Keratinocyte (primary cell): ENCODE results near the gene CARM1. TPM values are rescaled to one million over a fixed set of nuclear protein-coding genes. Genes with fewer than 3 reads are reported as not detected.
"Not testable (repeated sequence)": the region's sequence is repeated elsewhere in the genome, so short reads cannot be mapped to it uniquely, and the experiment has no call there.

Experiments
- DNase-seq: peaks from one replicate; pipeline ENCODE4 v3.0.0-alpha.2; 2011; ENCODE audit warnings: low read depth, missing footprints, low spot score
- FAIRE-seq: peaks from 2 replicates; lab custom pipeline; 2011; peaks lifted over from hg19 to GRCh38; lab: Jason Lieb, UNC
- H2AFZ ChIP-seq: 2 replicates; pipeline ENCODE4 v1.6.0; 2012; ENCODE audit warnings: low read length, control low read depth, inconsistent platforms; ENCODE audit not compliant: control insufficient read depth
- H3K27ac ChIP-seq: 2 replicates; pipeline ENCODE4 v1.5.1; 2011; ENCODE audit warnings: low read length; ENCODE audit not compliant: control insufficient read depth, insufficient read depth
- H3K27me3 ChIP-seq: 3 replicates; pipeline ENCODE4 v1.6.0; 2011; ENCODE audit warnings: low read length; ENCODE audit not compliant: control insufficient read depth, insufficient read depth; ENCODE audit errors: extremely low read depth
- H3K36me3 ChIP-seq, 2 experiments: 2 replicates in 1 of 2; 3 replicates in 1 of 2; pipeline ENCODE4 v1.5.1; 2011; ENCODE audit warnings: low read length in 2 of 2, mild to moderate bottlenecking in 1 of 2; ENCODE audit not compliant: control insufficient read depth in 2 of 2, insufficient read depth in 2 of 2; ENCODE audit errors: extremely low read depth in 1 of 2
- H3K4me1 ChIP-seq: 3 replicates; pipeline ENCODE4 v1.5.1; 2011; ENCODE audit warnings: low read length; ENCODE audit not compliant: control insufficient read depth, insufficient read depth; ENCODE audit errors: extremely low read depth
- H3K4me2 ChIP-seq: 3 replicates; pipeline ENCODE4 v1.6.0; 2011; ENCODE audit warnings: low read depth, low read length; ENCODE audit not compliant: control insufficient read depth, insufficient read depth; ENCODE audit errors: extremely low read depth
- H3K4me3 ChIP-seq, 3 experiments: fragments of 200-600 bp in 1 of 3; sonication (generic) in 1 of 3; 2 replicates in 2 of 3; 3 replicates in 1 of 3; pipeline ENCODE4 v1.5.1; 2011 to 2016; ENCODE audit warnings: low read length in 3 of 3, mild to moderate bottlenecking in 3 of 3, control low read depth in 2 of 3, inconsistent platforms in 1 of 3, low read depth in 1 of 3, mixed read lengths in 1 of 3, mixed run types in 1 of 3, moderate library complexity in 1 of 3; ENCODE audit not compliant: control insufficient read depth in 2 of 3, insufficient read depth in 2 of 3; ENCODE audit errors: extremely low read depth in 1 of 3
- H3K79me2 ChIP-seq: 2 replicates; pipeline ENCODE4 v1.6.0; 2012; ENCODE audit warnings: low read length; ENCODE audit not compliant: control insufficient read depth, insufficient read depth
- H3K9ac ChIP-seq: 3 replicates; pipeline ENCODE4 v1.6.0; 2011; ENCODE audit warnings: low read length; ENCODE audit not compliant: control insufficient read depth, insufficient read depth; ENCODE audit errors: extremely low read depth
- H3K9me1 ChIP-seq: 3 replicates; pipeline ENCODE4 v1.6.0; 2011; ENCODE audit warnings: low read length; ENCODE audit not compliant: control insufficient read depth, insufficient read depth; ENCODE audit errors: extremely low read depth
- H3K9me3 ChIP-seq: 2 replicates; pipeline ENCODE4 v1.5.1; 2012; ENCODE audit warnings: low read depth, low read length; ENCODE audit not compliant: control insufficient read depth
- H4K20me1 ChIP-seq: 3 replicates; pipeline ENCODE4 v1.6.0; 2011; ENCODE audit warnings: low read length; ENCODE audit not compliant: control insufficient read depth, insufficient read depth; ENCODE audit errors: extremely low read depth
- EZH2 ChIP-seq: IDR thresholded peaks from one replicate; pipeline ENCODE4 v1.6.1; 2012; ENCODE audit warnings: inconsistent platforms, mild to moderate bottlenecking, low read length, moderate library complexity
- dilution Hi-C: fragments of 300-500 bp; cut with MboI; formaldehyde crosslinking; loops from one replicate; pipeline ENCODE4 v1.7.0; 2020; ENCODE audit warnings: low sequenced_read_pairs; ENCODE audit not compliant: extremely low pct_ligation_motif_present
- polyA plus RNA-seq, 5 experiments: library from polyadenylated mRNA; depleted of rRNA in 3 of 5; stranded (reverse) in 3 of 5; stranded (forward) in 1 of 5; unstranded in 1 of 5; fragments of >200 nt; gene quantifications; 1 replicate in 1 of 5; 2 replicates in 3 of 5; 3 replicates in 1 of 5; pipeline versions ENCODE4 v1.2.1 to v1.2.3, GENCODE V29; 2011 to 2012; ENCODE audit warnings: missing spikeins in 2 of 5, low read depth in 1 of 5, low replicate concordance in 1 of 5
- TF ChIP-seq, protein P1 (sequence below), 3 experiments: IDR thresholded peaks in 1 of 3; conservative IDR thresholded peaks in 1 of 3; optimal IDR thresholded peaks in 1 of 3; 2 replicates in 2 of 3; 3 replicates in 1 of 3; pipeline versions ENCODE3 to v1.5.1; 2011; ENCODE audit warnings: low read length in 3 of 3, mild to moderate bottlenecking in 3 of 3, moderate library complexity in 2 of 3, control low read depth in 1 of 3, inconsistent platforms in 1 of 3; ENCODE audit not compliant: insufficient read depth in 2 of 3; ENCODE audit errors: extremely low read depth in 1 of 3

Gene CARM1
- polyA plus RNA-seq, 1 donor (not counting 4 experiments of a cell fraction or from before 2014, with no cell fraction given): 22.8 TPM

DNA sequence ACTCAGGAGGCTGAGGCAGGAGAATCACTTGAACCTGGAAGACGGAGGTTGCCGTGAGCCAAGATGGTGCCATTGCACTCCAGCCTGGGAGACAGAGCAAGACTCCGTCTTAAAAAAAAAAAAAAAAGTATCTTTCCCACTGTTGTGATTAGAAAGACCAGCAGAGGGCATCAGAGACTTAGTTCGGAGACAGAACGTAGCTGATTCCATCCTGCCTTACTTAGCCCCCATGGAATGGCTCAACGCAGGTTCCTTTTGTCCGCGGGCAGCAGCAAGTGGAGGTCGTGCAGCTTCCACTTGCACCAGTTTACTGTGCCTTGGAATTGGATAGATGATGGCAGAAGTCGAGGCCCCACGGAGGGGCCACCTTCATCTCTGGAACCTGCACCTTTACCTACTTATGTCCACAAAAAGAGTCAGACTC is 65.3 kb downstream of the CARM1 start:
- DNase-seq: no peak
- no peak overlapping the region for H3K4me3 ChIP-seq
- H3K4me1 ChIP-seq: peaks cover 9% of the 10 kb centered on the region
- H3K4me2 ChIP-seq: peak overlapping the region; percentile 35
- no peak overlapping the region for H2AFZ ChIP-seq
- peaks cover 5% of the 10 kb centered on the region for H3K79me2 ChIP-seq
- H3K27me3 ChIP-seq: no peaks in the 10 kb centered on the region
- TF ChIP-seq, protein P1, sequence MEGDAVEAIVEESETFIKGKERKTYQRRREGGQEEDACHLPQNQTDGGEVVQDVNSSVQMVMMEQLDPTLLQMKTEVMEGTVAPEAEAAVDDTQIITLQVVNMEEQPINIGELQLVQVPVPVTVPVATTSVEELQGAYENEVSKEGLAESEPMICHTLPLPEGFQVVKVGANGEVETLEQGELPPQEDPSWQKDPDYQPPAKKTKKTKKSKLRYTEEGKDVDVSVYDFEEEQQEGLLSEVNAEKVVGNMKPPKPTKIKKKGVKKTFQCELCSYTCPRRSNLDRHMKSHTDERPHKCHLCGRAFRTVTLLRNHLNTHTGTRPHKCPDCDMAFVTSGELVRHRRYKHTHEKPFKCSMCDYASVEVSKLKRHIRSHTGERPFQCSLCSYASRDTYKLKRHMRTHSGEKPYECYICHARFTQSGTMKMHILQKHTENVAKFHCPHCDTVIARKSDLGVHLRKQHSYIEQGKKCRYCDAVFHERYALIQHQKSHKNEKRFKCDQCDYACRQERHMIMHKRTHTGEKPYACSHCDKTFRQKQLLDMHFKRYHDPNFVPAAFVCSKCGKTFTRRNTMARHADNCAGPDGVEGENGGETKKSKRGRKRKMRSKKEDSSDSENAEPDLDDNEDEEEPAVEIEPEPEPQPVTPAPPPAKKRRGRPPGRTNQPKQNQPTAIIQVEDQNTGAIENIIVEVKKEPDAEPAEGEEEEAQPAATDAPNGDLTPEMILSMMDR (optimal IDR thresholded peaks at IDR 0.05 in 1 of 3, IDR thresholded peaks at IDR 0.05 in 1 of 3, conservative IDR thresholded peaks at IDR 0.05 in 1 of 3; ENCODE audit: extremely low read depth in 1 of 3, insufficient read depth in 2 of 3, low read length in 3 of 3): peak; percentile 50 to 69 (median 60)
- no peak for TF ChIP-seq EZH2
- H3K9ac ChIP-seq: no peak overlapping the region
- H3K9me3 ChIP-seq: no peaks in the 10 kb centered on the region
- no peaks in the 10 kb centered on the region for H3K36me3 ChIP-seq
- FAIRE-seq: peak; percentile 13
- no peak overlapping the region for H3K27ac ChIP-seq
- H3K9me1 ChIP-seq: no peaks in the 10 kb centered on the region
- H4K20me1 ChIP-seq: no peaks in the 10 kb centered on the region
- dilution Hi-C loops: no loop called here

DNA sequence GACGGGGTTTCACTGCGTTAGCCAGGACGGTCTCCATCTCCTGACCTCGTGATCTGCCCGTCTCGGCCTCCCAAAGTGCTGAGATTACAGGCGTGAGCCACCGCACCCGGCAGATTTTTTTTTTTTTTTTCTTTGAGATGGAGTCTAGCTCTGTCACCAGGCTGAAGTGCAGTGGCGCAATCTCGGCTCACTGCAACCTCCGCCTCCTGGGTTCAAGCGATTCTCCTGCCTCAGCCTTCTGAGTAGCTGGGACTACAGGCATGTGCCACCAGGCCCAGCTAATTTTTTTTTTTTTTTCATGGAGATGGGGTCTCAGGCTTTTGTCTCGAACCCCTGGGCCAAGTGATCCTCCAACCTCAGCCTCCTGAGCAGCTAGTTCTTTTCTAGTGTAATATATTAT is 70.3 kb downstream of the CARM1 start:
- dilution Hi-C loops, FAIRE-seq, H3K79me2 ChIP-seq, H4K20me1 ChIP-seq, H3K9me3 ChIP-seq, H3K4me2 ChIP-seq, H2AFZ ChIP-seq, H3K36me3 ChIP-seq, H3K4me3 ChIP-seq, H3K9me1 ChIP-seq, H3K27me3 ChIP-seq, H3K9ac ChIP-seq, H3K27ac ChIP-seq, DNase-seq: not testable (repeated sequence)
- peaks cover 12% of the 10 kb centered on the region for H3K4me1 ChIP-seq

DNA sequence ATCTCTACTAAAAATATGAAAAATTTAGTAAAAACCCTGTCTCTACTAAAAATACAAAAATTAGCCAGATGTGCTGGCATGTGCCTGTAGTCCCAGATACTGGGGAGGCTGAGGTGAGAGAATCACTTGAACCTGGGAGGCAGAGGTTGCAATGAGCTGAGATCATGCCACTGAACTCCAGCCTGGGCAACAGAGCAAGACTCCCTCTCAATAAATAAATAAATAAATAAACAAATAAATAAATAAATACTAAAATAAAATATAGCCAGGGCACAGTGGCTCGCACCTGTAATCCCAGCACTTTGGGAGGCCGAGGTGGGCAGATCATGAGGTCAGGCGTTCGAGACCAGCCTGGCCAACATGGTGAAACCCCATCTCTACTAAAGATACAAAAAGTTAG is 72.1 kb downstream of the CARM1 start:
- DNase-seq, FAIRE-seq, H3K4me2 ChIP-seq, H3K9me1 ChIP-seq, H3K9ac ChIP-seq, H2AFZ ChIP-seq, H3K9me3 ChIP-seq, dilution Hi-C loops, H3K27me3 ChIP-seq, H3K36me3 ChIP-seq, H4K20me1 ChIP-seq, H3K27ac ChIP-seq, H3K4me3 ChIP-seq, H3K79me2 ChIP-seq: not testable (repeated sequence)
- peaks cover 20% of the 10 kb centered on the region for H3K4me1 ChIP-seq
